ENCODE results near the gene SLCO2A1. TPM values are rescaled to one million over a fixed set of nuclear protein-coding genes. Genes with fewer than 3 reads are reported as not detected.

SLCO2A1 gene
- total and polyA plus RNA-seq, 2 experiments from 2014 or later, result 0.22 to 4.8 TPM

GRCh38 chr3:134027631-134028030 lies 2.1 kb downstream of the SLCO2A1 start:
- H3K9me2 ChIP-seq (ENCODE audit: insufficient read depth), result no peaks in the 10 kb centered on the region
- no peaks in the 10 kb centered on the region; the same call in 1 of the 2 replicates for H3K4me1 ChIP-seq (ENCODE audit: insufficient read depth)
- H3K36me3 ChIP-seq (ENCODE audit: low read depth), result no peaks in the 10 kb centered on the region
- no peak overlapping the region for H3K27ac ChIP-seq
- H3K79me2 ChIP-seq (ENCODE audit: insufficient read depth), result no peaks in the 10 kb centered on the region
- DNase-seq, result no peak
- no peak overlapping the region for H3K9ac ChIP-seq
- in situ Hi-C loops (cut with MboI), result no loop called here
- H3K27me3 ChIP-seq (replicated peaks; ENCODE audit: insufficient read depth), result no peaks in the 10 kb centered on the region; the same call in 1 of the 2 replicates
- no peak overlapping the region for H3K4me3 ChIP-seq
- H2AFZ ChIP-seq, result no peak overlapping the region
- no peaks in the 10 kb centered on the region for H4K20me1 ChIP-seq (ENCODE audit: insufficient read depth)
- no peak overlapping the region for H3K4me2 ChIP-seq (ENCODE audit: unreplicated experiment)
- no peak for TF ChIP-seq EZH2 (IDR thresholded peaks at IDR 0.05; ENCODE audit: insufficient read depth, poor library complexity, severe bottlenecking)
- WGBS, 2 experiments (ENCODE audit: low coverage in 1 of 2, low lambda C conversion rate in 2 of 2, missing lambda C conversion rate in 2 of 2), result 85 to 95% methylated on average over 2 of the region's 2 CpGs
- no peaks in the 10 kb centered on the region for H3F3A ChIP-seq (ENCODE audit: insufficient read depth)
- no peaks in the 10 kb centered on the region for H3K9me3 ChIP-seq (ENCODE audit: low read depth)

DNA sequence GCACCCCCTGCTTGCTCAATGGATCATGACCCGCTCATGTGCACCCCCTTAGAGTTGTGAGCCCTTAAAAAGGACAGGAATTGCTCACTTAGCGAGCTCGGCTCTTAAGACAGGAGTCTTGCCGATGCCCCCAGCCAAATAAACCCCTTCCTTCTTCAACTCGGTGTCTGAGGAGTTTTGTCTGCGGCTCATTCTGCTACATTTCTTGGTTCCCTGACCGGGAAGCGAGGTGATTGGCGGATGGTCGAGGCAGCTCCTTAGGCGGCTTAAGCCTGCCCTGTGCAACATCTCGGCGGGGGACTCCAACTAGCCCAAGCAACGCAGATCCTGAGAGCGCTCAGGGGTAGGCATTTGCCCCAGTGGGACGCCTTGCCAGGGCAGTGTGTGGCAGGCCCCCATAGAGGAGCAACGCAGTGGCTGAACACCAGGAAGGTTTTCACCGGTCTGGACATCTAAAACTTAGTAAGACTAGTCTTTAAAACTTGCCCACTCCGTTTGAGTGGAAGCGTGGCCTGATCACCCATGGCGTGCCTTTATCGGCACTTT lies 9.5 kb downstream of the SLCO2A1 start:
- WGBS, 2 experiments (ENCODE audit: low coverage in 1 of 2, low lambda C conversion rate in 2 of 2, missing lambda C conversion rate in 2 of 2), result 92 to 94% methylated on average over 22 of the region's 22 CpGs

GRCh38 chr3:134018850-134019249 lies 10.9 kb downstream of the SLCO2A1 start:
- TF ChIP-seq EZH2 (IDR thresholded peaks at IDR 0.05; ENCODE audit: insufficient read depth, poor library complexity, severe bottlenecking) (no peak), EZH2phosphoT487 (IDR thresholded peaks at IDR 0.05; ENCODE audit: insufficient read depth, low read depth) (no peak)
- no peaks in the 10 kb centered on the region for H3K79me2 ChIP-seq (ENCODE audit: insufficient read depth)
- H3K4me1 ChIP-seq (ENCODE audit: insufficient read depth), result no peaks in the 10 kb centered on the region
- H3K36me3 ChIP-seq (ENCODE audit: low read depth), result no peaks in the 10 kb centered on the region
- H4K20me1 ChIP-seq (ENCODE audit: insufficient read depth), result no peaks in the 10 kb centered on the region
- H3K4me2 ChIP-seq (ENCODE audit: unreplicated experiment), result no peak overlapping the region
- no peaks in the 10 kb centered on the region for H3K27me3 ChIP-seq (replicated peaks; ENCODE audit: insufficient read depth)
- H3K9ac ChIP-seq, result no peak overlapping the region
- no peak for DNase-seq
- no peaks in the 10 kb centered on the region for H3K9me3 ChIP-seq (ENCODE audit: low read depth)
- H3K4me3 ChIP-seq, result no peak overlapping the region
- in situ Hi-C loops (cut with MboI), result no loop called here
- H3K27ac ChIP-seq, result no peak overlapping the region
- no peaks in the 10 kb centered on the region for H3K9me2 ChIP-seq (ENCODE audit: insufficient read depth)
- WGBS, 2 experiments (ENCODE audit: low coverage in 1 of 2, low lambda C conversion rate in 2 of 2, missing lambda C conversion rate in 2 of 2), result 76 to 88% methylated on average over 1 of the region's 1 CpG
- no peak overlapping the region for H2AFZ ChIP-seq
- H3F3A ChIP-seq (ENCODE audit: insufficient read depth), result no peaks in the 10 kb centered on the region

More for the DNA sequence above, 9.5 kb downstream of the SLCO2A1 start:
- no peaks in the 10 kb centered on the region for H3K9me3 ChIP-seq (ENCODE audit: low read depth)
- TF ChIP-seq EZH2 (IDR thresholded peaks at IDR 0.05; ENCODE audit: insufficient read depth, poor library complexity, severe bottlenecking) (no peak), EZH2phosphoT487 (IDR thresholded peaks at IDR 0.05; ENCODE audit: insufficient read depth, low read depth) (no peak)
- DNase-seq, result no peak
- no peaks in the 10 kb centered on the region for H3F3A ChIP-seq (ENCODE audit: insufficient read depth)
- H3K9ac ChIP-seq, result no peak overlapping the region
- no peak overlapping the region for H3K4me2 ChIP-seq (ENCODE audit: unreplicated experiment)
- H3K36me3 ChIP-seq (ENCODE audit: low read depth), result no peaks in the 10 kb centered on the region
- H3K4me1 ChIP-seq (ENCODE audit: insufficient read depth), result no peaks in the 10 kb centered on the region
- H3K4me3 ChIP-seq, result no peak overlapping the region
- no peak overlapping the region for H2AFZ ChIP-seq
- no peaks in the 10 kb centered on the region for H3K9me2 ChIP-seq (ENCODE audit: insufficient read depth)
- no peaks in the 10 kb centered on the region for H3K79me2 ChIP-seq (ENCODE audit: insufficient read depth)
- H3K27ac ChIP-seq, result no peak overlapping the region
- H3K27me3 ChIP-seq (replicated peaks; ENCODE audit: insufficient read depth), result no peaks in the 10 kb centered on the region
- in situ Hi-C loops (cut with MboI), result no loop called here
- no peaks in the 10 kb centered on the region for H4K20me1 ChIP-seq (ENCODE audit: insufficient read depth)

GRCh38 chr3:134018406-134018805 lies 11.3 kb downstream of the SLCO2A1 start:
- TF ChIP-seq EZH2 (IDR thresholded peaks at IDR 0.05; ENCODE audit: insufficient read depth, poor library complexity, severe bottlenecking) (no peak), EZH2phosphoT487 (IDR thresholded peaks at IDR 0.05; ENCODE audit: insufficient read depth, low read depth) (no peak)
- no peaks in the 10 kb centered on the region for H3K36me3 ChIP-seq (ENCODE audit: low read depth)
- WGBS, 2 experiments (ENCODE audit: low coverage in 1 of 2, low lambda C conversion rate in 2 of 2, missing lambda C conversion rate in 2 of 2), result 71 to 77% methylated on average over 3 of the region's 3 CpGs
- no peaks in the 10 kb centered on the region for H3K4me1 ChIP-seq (ENCODE audit: insufficient read depth)
- H3F3A ChIP-seq (ENCODE audit: insufficient read depth), result no peaks in the 10 kb centered on the region
- no peak overlapping the region for H3K4me2 ChIP-seq (ENCODE audit: unreplicated experiment)
- no peak for DNase-seq
- no peaks in the 10 kb centered on the region for H3K9me2 ChIP-seq (ENCODE audit: insufficient read depth)
- no peak overlapping the region for H3K27ac ChIP-seq
- H3K9me3 ChIP-seq (ENCODE audit: low read depth), result no peaks in the 10 kb centered on the region
- no peaks in the 10 kb centered on the region for H3K27me3 ChIP-seq (replicated peaks; ENCODE audit: insufficient read depth)
- no peak overlapping the region for H3K9ac ChIP-seq
- in situ Hi-C loops (cut with MboI), result no loop called here
- no peak overlapping the region for H2AFZ ChIP-seq
- H3K4me3 ChIP-seq, result no peak overlapping the region
- H3K79me2 ChIP-seq (ENCODE audit: insufficient read depth), result no peaks in the 10 kb centered on the region
- no peaks in the 10 kb centered on the region for H4K20me1 ChIP-seq (ENCODE audit: insufficient read depth)

DNA sequence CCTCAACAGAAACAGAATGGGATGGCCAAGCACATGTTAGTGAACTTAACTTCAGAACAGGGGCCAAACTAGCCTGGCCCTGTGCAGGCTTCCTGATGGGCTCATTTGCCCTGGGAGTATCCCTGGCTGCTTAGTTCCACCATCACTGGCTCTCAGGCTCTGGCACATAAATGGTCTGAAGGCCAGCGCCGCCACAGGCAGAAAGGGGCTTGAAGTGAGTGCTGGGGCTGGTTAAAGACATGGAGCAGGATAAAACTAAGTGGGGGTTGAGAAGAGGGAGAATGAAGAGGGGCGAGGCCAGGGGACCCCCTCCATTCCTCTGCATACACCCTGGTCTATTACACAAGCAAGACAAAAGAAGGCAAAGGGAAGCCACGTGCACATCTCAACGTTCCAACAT lies 12.2 kb downstream of the SLCO2A1 start:
- Histone ChIP-seq H3K79me2 (ENCODE audit: insufficient read depth) (no peaks in the 10 kb centered on the region), H3K4me2 (ENCODE audit: unreplicated experiment) (no peak overlapping the region), H3K27ac (no peak overlapping the region), H3K9me2 (ENCODE audit: insufficient read depth) (no peaks in the 10 kb centered on the region), H3K4me1 (ENCODE audit: insufficient read depth) (no peaks in the 10 kb centered on the region), H2AFZ (no peak overlapping the region), H3K36me3 (ENCODE audit: low read depth) (no peaks in the 10 kb centered on the region), H3F3A (ENCODE audit: insufficient read depth) (no peaks in the 10 kb centered on the region), H3K27me3 (replicated peaks; ENCODE audit: insufficient read depth) (no peaks in the 10 kb centered on the region), H3K9me3 (ENCODE audit: low read depth) (no peaks in the 10 kb centered on the region), H4K20me1 (ENCODE audit: insufficient read depth) (no peaks in the 10 kb centered on the region), H3K4me3 (no peak overlapping the region), H3K9ac (no peak overlapping the region)
- in situ Hi-C loops (cut with MboI), result no loop called here
- no peak for DNase-seq
- TF ChIP-seq EZH2 (IDR thresholded peaks at IDR 0.05; ENCODE audit: insufficient read depth, poor library complexity, severe bottlenecking), result no peak
- no peak for TF ChIP-seq EZH2phosphoT487 (IDR thresholded peaks at IDR 0.05; ENCODE audit: insufficient read depth, low read depth)
- 62 to 67% methylated on average over 5 of the region's 5 CpGs for WGBS, 2 experiments (ENCODE audit: low coverage in 1 of 2, low lambda C conversion rate in 2 of 2, missing lambda C conversion rate in 2 of 2)

All from GM23248 (cell line).